OCI-LY7 (cell line): ENCODE results near the gene TCF12.

ENCODE experiments used
- EZH2phosphoT487 ChIP-seq: fragments of 200-600 bp; sonication (generic); IDR thresholded peaks from 2 replicates; pipeline ENCODE4 v1.6.1; 2018; ENCODE audit warnings: low read depth, borderline replicate concordance, mild to moderate bottlenecking, mixed run types, antibody characterized with exemption, low read length, moderate library complexity, mixed read lengths
- TF ChIP-seq, protein P1 (sequence below): fragments of 200-600 bp; sonication (generic); conservative IDR thresholded peaks from 2 replicates; pipeline ENCODE4 v1.5.1; 2014; ENCODE audit warnings: mild to moderate bottlenecking, antibody characterized with exemption, low read length, moderate library complexity, mixed read lengths

DNA sequence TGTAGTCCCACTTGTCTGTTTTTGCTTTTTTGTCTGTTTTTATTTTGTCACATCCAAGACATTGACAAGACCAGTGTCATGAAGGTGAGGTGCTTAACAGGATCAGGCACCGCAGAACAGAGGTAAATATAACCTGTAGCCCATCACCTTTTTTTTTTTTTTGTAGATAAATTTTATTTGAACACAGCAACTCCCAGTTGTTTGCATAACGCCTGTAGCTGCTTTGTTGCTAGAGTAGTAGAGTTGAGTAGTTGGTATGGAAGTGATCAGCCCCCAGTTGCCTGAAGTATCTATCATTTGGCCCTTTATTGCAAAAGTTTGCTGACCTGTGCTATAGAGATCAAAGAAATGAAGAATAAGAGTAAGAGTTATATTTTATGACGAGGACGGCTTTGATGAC lies 135.0 kb downstream of the TCF12 start:
- TF ChIP-seq, protein P1, sequence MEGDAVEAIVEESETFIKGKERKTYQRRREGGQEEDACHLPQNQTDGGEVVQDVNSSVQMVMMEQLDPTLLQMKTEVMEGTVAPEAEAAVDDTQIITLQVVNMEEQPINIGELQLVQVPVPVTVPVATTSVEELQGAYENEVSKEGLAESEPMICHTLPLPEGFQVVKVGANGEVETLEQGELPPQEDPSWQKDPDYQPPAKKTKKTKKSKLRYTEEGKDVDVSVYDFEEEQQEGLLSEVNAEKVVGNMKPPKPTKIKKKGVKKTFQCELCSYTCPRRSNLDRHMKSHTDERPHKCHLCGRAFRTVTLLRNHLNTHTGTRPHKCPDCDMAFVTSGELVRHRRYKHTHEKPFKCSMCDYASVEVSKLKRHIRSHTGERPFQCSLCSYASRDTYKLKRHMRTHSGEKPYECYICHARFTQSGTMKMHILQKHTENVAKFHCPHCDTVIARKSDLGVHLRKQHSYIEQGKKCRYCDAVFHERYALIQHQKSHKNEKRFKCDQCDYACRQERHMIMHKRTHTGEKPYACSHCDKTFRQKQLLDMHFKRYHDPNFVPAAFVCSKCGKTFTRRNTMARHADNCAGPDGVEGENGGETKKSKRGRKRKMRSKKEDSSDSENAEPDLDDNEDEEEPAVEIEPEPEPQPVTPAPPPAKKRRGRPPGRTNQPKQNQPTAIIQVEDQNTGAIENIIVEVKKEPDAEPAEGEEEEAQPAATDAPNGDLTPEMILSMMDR, result no peak
- TF ChIP-seq EZH2phosphoT487, result no peak
